H1 (cell line): ENCODE measurements around the gene GOLGA8A. TPM values are rescaled to one million over a fixed set of nuclear protein-coding genes. Genes with fewer than 3 reads are reported as not detected.

ENCODE experiments used
- CTCF ChIA-PET: fragments of 300-600 bp; sonication (Branson Sonifier 250); formaldehyde crosslinking; loops from one replicate; lab custom pipeline; 2021; ENCODE audit not compliant: partially characterized antibody; lab: Charles Lee
- POLR2A ChIA-PET: fragments of 300-600 bp; sonication (Branson Sonifier 250); formaldehyde crosslinking; loops from one replicate; lab custom pipeline; 2021; ENCODE audit warnings: inconsistent platforms; ENCODE audit not compliant: partially characterized antibody; lab: Charles Lee
- DNase-seq, 2 experiments: peaks; one replicate each; pipeline versions ENCODE4 v3.0.0 to v3.0.0-alpha.2; 2010 to 2022; ENCODE audit warnings: low spot score in 2 of 2, low read depth in 1 of 2, mixed read lengths in 1 of 2
- FAIRE-seq: peaks from 2 replicates; lab custom pipeline; 2011; peaks lifted over from hg19 to GRCh38; lab: Jason Lieb, UNC
- H2AFZ ChIP-seq: 2 replicates; pipeline ENCODE4 v1.8.1; 2012; ENCODE audit warnings: low read length, inconsistent platforms
- H2AK5ac ChIP-seq: 2 replicates; pipeline ENCODE4 v1.6.1; 2013; ENCODE audit warnings: low read depth, low read length
- H2BK120ac ChIP-seq: replicated peaks from 2 replicates; pipeline ENCODE3; 2013; ENCODE audit warnings: low read depth, low read length, inconsistent platforms
- H2BK12ac ChIP-seq: 2 replicates; pipeline ENCODE4 v1.6.1; 2013; ENCODE audit warnings: low read depth, low read length
- H2BK15ac ChIP-seq: 2 replicates; pipeline ENCODE4 v1.6.1; 2013; ENCODE audit warnings: low read length
- H2BK20ac ChIP-seq: 2 replicates; pipeline ENCODE4 v1.6.1; 2013; ENCODE audit warnings: low read length
- H2BK5ac ChIP-seq: 2 replicates; pipeline ENCODE4 v1.6.1; 2013; ENCODE audit warnings: low read depth, low read length
- H3K14ac ChIP-seq: 2 replicates; pipeline ENCODE4 v1.6.1; 2013; ENCODE audit warnings: inconsistent platforms; ENCODE audit not compliant: insufficient read length
- H3K18ac ChIP-seq: 2 replicates; pipeline ENCODE4 v1.6.1; 2013; ENCODE audit warnings: low read length; ENCODE audit errors: extremely low read depth
- H3K23ac ChIP-seq: 2 replicates; pipeline ENCODE4 v1.6.1; 2013; ENCODE audit warnings: inconsistent platforms; ENCODE audit not compliant: insufficient read length
- H3K23me2 ChIP-seq: 2 replicates; pipeline ENCODE4 v1.6.1; 2013; ENCODE audit warnings: low read depth, low read length
- H3K27ac ChIP-seq: 2 replicates; pipeline ENCODE4 v1.6.1; 2011; ENCODE audit warnings: low read depth, low read length, inconsistent platforms
- H3K27me3 ChIP-seq, 4 experiments: replicated peaks in 1 of 4; 1 replicate in 1 of 4; 2 replicates in 3 of 4; pipeline versions ENCODE4 v1.6.1 to v1.8.1; 2011 to 2013; ENCODE audit warnings: low read length in 3 of 4, mild to moderate bottlenecking in 3 of 4, inconsistent platforms in 2 of 4, mixed read lengths in 2 of 4, moderate library complexity in 1 of 4; ENCODE audit not compliant: control insufficient read depth in 3 of 4, insufficient read depth in 3 of 4; ENCODE audit errors: extremely low read depth in 1 of 4
- H3K36me3 ChIP-seq, 4 experiments: 2 replicates each; pipeline versions ENCODE4 v1.6.1 to v1.8.1; 2011 to 2013; ENCODE audit warnings: mild to moderate bottlenecking in 4 of 4, low read length in 3 of 4, moderate library complexity in 2 of 4, control low read depth in 1 of 4, inconsistent platforms in 1 of 4; ENCODE audit not compliant: insufficient read depth in 4 of 4, control insufficient read depth in 2 of 4
- H3K4ac ChIP-seq: replicated peaks from 2 replicates; pipeline ENCODE3; 2013; ENCODE audit warnings: low read length, low read depth, mixed read lengths, inconsistent platforms; ENCODE audit not compliant: insufficient read length
- H3K4me1 ChIP-seq, 4 experiments: replicated peaks in 1 of 4; 1 replicate in 1 of 4; 2 replicates in 3 of 4; pipeline versions ENCODE4 v1.6.1 to v1.8.1; 2011 to 2013; ENCODE audit warnings: low read length in 3 of 4, inconsistent platforms in 2 of 4, mixed read lengths in 1 of 4; ENCODE audit not compliant: insufficient read depth in 4 of 4, control insufficient read depth in 3 of 4
- H3K4me2 ChIP-seq, 2 experiments: 2 replicates each; pipeline versions ENCODE4 v1.6.1 to v1.8.1; 2011 to 2013; ENCODE audit warnings: low read depth in 2 of 2, low read length in 2 of 2, control low read depth in 1 of 2, inconsistent platforms in 1 of 2, mild to moderate bottlenecking in 1 of 2; ENCODE audit not compliant: insufficient read depth in 1 of 2
- H3K4me3 ChIP-seq, 4 experiments: fragments of 200-600, 300-600 bp in 1 of 4; sonication (generic), shearing (Covaris generic), sonication (Bioruptor Twin) in 1 of 4; 2 replicates each; pipeline versions ENCODE4 v1.5.1 to v1.8.1; 2011 to 2016; ENCODE audit warnings: low read length in 4 of 4, low read depth in 3 of 4, control low read depth in 2 of 4, inconsistent platforms in 2 of 4, mild to moderate bottlenecking in 2 of 4, mixed read lengths in 1 of 4, moderate library complexity in 1 of 4; ENCODE audit not compliant: insufficient read depth in 2 of 4; ENCODE audit errors: extremely low read depth in 1 of 4
- H3K56ac ChIP-seq: replicated peaks from 2 replicates; pipeline ENCODE3; 2013; ENCODE audit warnings: low read depth, mild to moderate bottlenecking, mixed read lengths, low read length, inconsistent platforms; ENCODE audit not compliant: insufficient read length
- H3K79me1 ChIP-seq: 2 replicates; pipeline ENCODE4 v1.6.1; 2013; ENCODE audit warnings: low read depth, low read length, control low read depth
- H3K79me2 ChIP-seq, 2 experiments: 2 replicates each; pipeline versions ENCODE4 v1.6.1 to v1.8.1; 2012 to 2013; ENCODE audit warnings: low read length in 2 of 2, mild to moderate bottlenecking in 2 of 2, inconsistent platforms in 1 of 2; ENCODE audit not compliant: insufficient read depth in 2 of 2, control insufficient read depth in 1 of 2
- H3K9ac ChIP-seq, 4 experiments: replicated peaks in 1 of 4; 1 replicate in 1 of 4; 2 replicates in 3 of 4; pipeline versions ENCODE4 v1.6.1 to v1.8.1; 2011 to 2013; ENCODE audit warnings: low read depth in 3 of 4, low read length in 3 of 4, control low read depth in 2 of 4, mild to moderate bottlenecking in 2 of 4, moderate library complexity in 2 of 4, inconsistent platforms in 1 of 4; ENCODE audit errors: extremely low read depth in 1 of 4
- H3K9me3 ChIP-seq, 2 experiments: 2 replicates each; pipeline versions ENCODE4 v1.6.1 to v1.8.1; 2012 to 2013; ENCODE audit warnings: mild to moderate bottlenecking in 2 of 2, moderate library complexity in 2 of 2, control low read depth in 1 of 2, inconsistent platforms in 1 of 2, low read depth in 1 of 2, low read length in 1 of 2, mixed read lengths in 1 of 2; ENCODE audit not compliant: insufficient read depth in 2 of 2
- H4K20me1 ChIP-seq, 2 experiments: replicated peaks in 1 of 2; 2 replicates each; pipeline versions ENCODE3 to v1.8.1; 2011 to 2013; ENCODE audit warnings: inconsistent platforms in 2 of 2, low read length in 2 of 2, mild to moderate bottlenecking in 1 of 2; ENCODE audit not compliant: insufficient read depth in 2 of 2, control insufficient read depth in 1 of 2
- H4K5ac ChIP-seq: 2 replicates; pipeline ENCODE4 v1.6.1; 2013; ENCODE audit warnings: low read length, low read depth, mixed read lengths, inconsistent platforms; ENCODE audit not compliant: insufficient read length
- H4K8ac ChIP-seq: 2 replicates; pipeline ENCODE4 v1.8.0; 2013; ENCODE audit warnings: mild to moderate bottlenecking, moderate library complexity, low read length, inconsistent platforms; ENCODE audit not compliant: insufficient read depth; ENCODE audit errors: extremely low read depth
- H4K91ac ChIP-seq: replicated peaks from 2 replicates; pipeline ENCODE3; 2013; ENCODE audit warnings: low read length, mixed read lengths, inconsistent platforms; ENCODE audit not compliant: insufficient read length
- EGR1 ChIP-seq: IDR thresholded peaks from 2 replicates; pipeline ENCODE4 v1.6.1; 2011; ENCODE audit warnings: low read depth, low read length, borderline replicate concordance
- EP300 ChIP-seq, 2 experiments: IDR thresholded peaks; 1 replicate in 1 of 2; 2 replicates in 1 of 2; pipeline ENCODE4 v1.6.1; 2011 to 2012; ENCODE audit warnings: low read depth in 2 of 2, low read length in 2 of 2, mild to moderate bottlenecking in 2 of 2, borderline replicate concordance in 1 of 2, inconsistent platforms in 1 of 2, moderate library complexity in 1 of 2
- EZH2 ChIP-seq: fragments of 200-600 bp; sonication (generic); IDR thresholded peaks from 2 replicates; pipeline ENCODE4 v1.7.1; 2012; ENCODE audit warnings: low read depth, mild to moderate bottlenecking, moderate library complexity, low read length, inconsistent platforms; ENCODE audit not compliant: severe bottlenecking
- KDM4A ChIP-seq: IDR thresholded peaks from one replicate; pipeline ENCODE4 v1.7.1; 2012; ENCODE audit warnings: low read depth, mild to moderate bottlenecking, moderate library complexity, low read length, inconsistent platforms; ENCODE audit not compliant: severe bottlenecking
- KDM5A ChIP-seq: fragments of 200-600 bp; IDR thresholded peaks from 2 replicates; pipeline ENCODE4 v1.7.1; 2012; ENCODE audit warnings: mild to moderate bottlenecking, low read length, inconsistent platforms, mixed read lengths
- POLR2A ChIP-seq, 2 experiments: IDR thresholded peaks; 1 replicate in 1 of 2; 2 replicates in 1 of 2; pipeline ENCODE4 v1.6.1; 2011; ENCODE audit warnings: low read depth in 2 of 2, low read length in 2 of 2, mild to moderate bottlenecking in 2 of 2; ENCODE audit errors: control extremely low read depth in 1 of 2
- SIRT6 ChIP-seq: IDR thresholded peaks from one replicate; pipeline ENCODE4 v1.7.1; 2012; ENCODE audit warnings: low read length, inconsistent platforms
- SP2 ChIP-seq: IDR thresholded peaks from 2 replicates; pipeline ENCODE4 v1.6.1; 2012; ENCODE audit warnings: mild to moderate bottlenecking, low read length, inconsistent platforms
- SUZ12 ChIP-seq: fragments of 200-600 bp; sonication (generic); IDR thresholded peaks from 2 replicates; pipeline ENCODE4 v1.6.1; 2012; ENCODE audit warnings: mild to moderate bottlenecking, inconsistent platforms, low read length, moderate library complexity, mixed read lengths
- WGBS, 2 experiments: shearing (Covaris generic) in 1 of 2; methylation state at CpG; one replicate each; pipeline versions ENCODE4 v1.1.6 to v1.1.7; 2013 to 2015; ENCODE audit warnings: low lambda C conversion rate in 2 of 2, mixed read lengths in 2 of 2, inconsistent platforms in 1 of 2, low coverage in 1 of 2, missing lambda C conversion rate in 1 of 2; ENCODE audit not compliant: insufficient replicate concordance in 2 of 2, insufficient coverage in 1 of 2, insufficient read length in 1 of 2; ENCODE audit errors: extremely low coverage in 1 of 2, missing lambda C conversion rate in 1 of 2; 5-methylcytosine and 5-hydroxymethylcytosine counted together
- polyA plus RNA-seq, 7 experiments: library from polyadenylated mRNA; depleted of rRNA in 3 of 7; stranded (reverse) in 5 of 7; unstranded in 2 of 7; fragments of >200 nt in 5 of 7; fragments of 200-250 nt in 2 of 7; gene quantifications; 1 replicate in 5 of 7; 2 replicates in 1 of 7; 4 replicates in 1 of 7; pipeline versions ENCODE4 v1.2.1 to v1.2.3, GENCODE V29; 2011 to 2013; ENCODE audit warnings: missing spikeins in 2 of 7, mixed read lengths in 2 of 7
- total RNA-seq: library from RNA; stranded (reverse); fragmentation: NEBNext Ultra II Directional; extraction: Animal tissue kit (Norgen Biotek cat#: 25700); gene quantifications from 2 replicates; pipeline ENCODE4 v1.2.1, GENCODE V29; 2021
- TF ChIP-seq, protein P1 (sequence below): IDR thresholded peaks from 2 replicates; pipeline ENCODE4 v1.6.1; 2012; ENCODE audit warnings: inconsistent platforms

The GOLGA8A gene
- total and polyA plus RNA-seq, 2 of the 8 experiments (the other 6 are each of a cell fraction or from before 2014, with no cell fraction given), result 5.5 to 20.0 TPM

DNA sequence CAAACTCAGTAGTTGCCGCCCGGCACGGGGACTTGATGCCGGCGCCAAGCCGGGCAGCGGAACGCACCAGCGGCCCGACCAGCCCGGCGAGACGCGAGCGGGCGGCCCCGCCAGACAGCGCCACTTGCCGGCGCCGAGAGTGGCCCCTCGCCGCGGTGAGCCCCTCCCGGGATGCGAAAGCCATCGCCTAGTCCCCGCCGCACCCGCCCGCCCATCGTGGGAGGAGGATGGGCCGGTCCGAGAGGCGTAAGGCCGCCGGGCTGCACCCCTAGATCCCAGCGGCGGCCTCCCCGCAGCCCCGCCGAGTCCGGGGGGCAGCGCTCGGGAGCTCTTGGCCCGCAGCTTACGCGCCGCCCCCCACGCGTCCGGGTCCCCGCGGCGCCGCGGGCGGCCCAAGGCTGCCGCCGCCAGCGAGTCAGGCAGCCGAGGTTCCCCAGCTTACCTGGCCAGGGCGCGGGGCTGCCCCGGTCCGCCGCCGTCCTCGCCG lies 609 bp downstream of the GOLGA8A start:
- H4K5ac ChIP-seq, result no peak overlapping the region
- peak in 1 of 2 experiments; percentile 13 for DNase-seq
- no peak overlapping the region for H2BK12ac ChIP-seq
- no peak overlapping the region for H2BK120ac ChIP-seq
- no peak overlapping the region; the same call in 1 of the 2 replicates for H4K8ac ChIP-seq
- no peaks in the 10 kb centered on the region for H3K79me1 ChIP-seq
- H3K23ac ChIP-seq, result no peak overlapping the region
- no peak overlapping the region for H4K91ac ChIP-seq
- H3K14ac ChIP-seq, result no peak overlapping the region
- no peak overlapping the region for H2AK5ac ChIP-seq
- H3K9ac ChIP-seq, result peak overlapping the region in 1 of 4 experiments; percentile 66; a peak in 1 of 7 replicates
- no peak for FAIRE-seq
- TF ChIP-seq EP300 (IDR thresholded peaks at IDR 0.05; ENCODE audit: borderline replicate concordance in 1 of 2, low read depth in 2 of 2, low read length in 2 of 2), result no peak
- no peak for TF ChIP-seq EGR1
- TF ChIP-seq POLR2A (IDR thresholded peaks at IDR 0.05; ENCODE audit: control extremely low read depth in 1 of 2, low read depth in 2 of 2, low read length in 2 of 2), result no peak
- TF ChIP-seq, protein P1, sequence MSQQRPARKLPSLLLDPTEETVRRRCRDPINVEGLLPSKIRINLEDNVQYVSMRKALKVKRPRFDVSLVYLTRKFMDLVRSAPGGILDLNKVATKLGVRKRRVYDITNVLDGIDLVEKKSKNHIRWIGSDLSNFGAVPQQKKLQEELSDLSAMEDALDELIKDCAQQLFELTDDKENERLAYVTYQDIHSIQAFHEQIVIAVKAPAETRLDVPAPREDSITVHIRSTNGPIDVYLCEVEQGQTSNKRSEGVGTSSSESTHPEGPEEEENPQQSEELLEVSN, result 0 out of 2 replicates have a peak, but pooled peaks have one; percentile 20
- TF ChIP-seq SIRT6, result no peak
- no peak for TF ChIP-seq SP2
- TF ChIP-seq SUZ12, result peak; percentile 37; the same call in 1 of the 2 replicates
- TF ChIP-seq EZH2, result peak; percentile 73
- TF ChIP-seq KDM4A, result peak; percentile 11
- no peak for TF ChIP-seq KDM5A
- TF ChIP-seq, all 59 proteins: peak for 4
- POLR2A ChIA-PET, result no interaction called here
- Histone ChIP-seq H4K20me1 (no peaks in the 10 kb centered on the region), H3K18ac (no peak overlapping the region), H3K56ac (no peak overlapping the region), H3K9me3 (peaks cover 0 to 5% of the 10 kb centered on the region in 2 experiments; a peak in 2 of 4 replicates), H3K4me1 (no peaks in the 10 kb centered on the region; a peak in 1 of 7 replicates), H2BK20ac (no peak overlapping the region), H3K4me3 (peak overlapping the region; percentile 37 to 64 (median 40)), H3K27me3 (peaks cover 10 to 33% (median 25%) of the 10 kb centered on the region in 4 experiments), H3K79me2 (no peaks in the 10 kb centered on the region), H3K4ac (no peak overlapping the region), H2BK15ac (no peak overlapping the region), H3K4me2 (peak overlapping the region; percentile 66 to 70), H2AFZ (no peak overlapping the region), H3K36me3 (no peaks in the 10 kb centered on the region; a peak in 1 of 8 replicates), H2BK5ac (no peak overlapping the region), H3K27ac (no peak overlapping the region), H3K23me2 (peaks cover 2% of the 10 kb centered on the region; the same call in 1 of the 2 replicates)
- CTCF ChIA-PET, result no interaction called here
- 3% methylated on average over 14 of the region's 70 CpGs; no CpG with 5 or more reads in 1 of the 2 experiments for WGBS, 2 experiments
